ENCODE results near the gene CDH20. TPM values are rescaled to one million over a fixed set of nuclear protein-coding genes. Genes with fewer than 3 reads are reported as not detected.

CDH20 gene
- total RNA-seq, 1 donor from 2014 or later: 0.63 TPM

DNA sequence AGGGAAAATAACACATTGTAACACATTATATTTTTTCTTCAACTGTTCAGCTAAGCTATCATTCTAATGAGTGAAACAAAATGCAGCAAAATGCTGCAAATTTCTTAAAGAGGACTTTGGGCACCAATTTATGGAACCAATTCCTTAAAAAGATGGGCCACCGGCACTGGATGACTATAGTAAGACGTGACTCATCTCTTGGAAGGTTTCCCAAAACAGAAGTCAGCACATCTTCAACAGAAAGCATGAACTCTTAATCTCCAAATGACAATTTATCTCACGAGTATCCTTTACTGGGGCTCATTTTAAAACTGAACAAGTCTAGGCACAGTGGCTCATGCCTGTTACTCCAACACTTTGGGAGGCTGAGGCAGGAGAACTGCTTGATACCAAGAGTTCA lies 213.4 kb downstream of the CDH20 start:
- Mint-ChIP-seq H3K36me3 (ENCODE audit: low read depth) (no peaks in the 10 kb centered on the region), H3K27ac (ENCODE audit: unreplicated experiment) (no peak overlapping the region), H3K27me3 (ENCODE audit: low read depth) (no peaks in the 10 kb centered on the region), H3K4me1 (peaks cover 27% of the 10 kb centered on the region), H3K9me3 (no peaks in the 10 kb centered on the region), H3K4me3 (no peak overlapping the region)
- TF ChIP-seq CTCF (conservative IDR thresholded peaks at IDR 0.05): no peak
- DNase-seq (ENCODE audit: low read depth, low spot score): no peak

DNA sequence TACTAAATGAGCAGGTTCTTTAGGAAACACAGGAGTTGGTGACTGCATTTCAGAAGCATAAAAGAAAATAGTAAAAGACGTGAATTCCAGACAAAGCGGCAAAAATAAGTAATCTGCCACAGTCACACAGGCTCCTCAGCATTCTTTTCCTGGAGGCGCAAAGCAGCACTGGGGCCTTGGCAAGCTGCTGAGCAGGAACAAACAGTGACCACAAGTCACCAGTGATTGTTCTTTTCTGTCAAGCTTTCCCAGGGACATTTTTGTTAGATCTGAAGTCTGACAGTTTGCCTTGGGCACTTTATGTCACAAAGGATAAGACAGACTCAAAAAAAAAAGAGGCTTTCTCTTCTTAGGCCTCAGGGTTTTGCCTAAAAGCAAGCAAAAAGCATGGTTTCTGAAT lies 216.2 kb downstream of the CDH20 start:
- H3K27ac Mint-ChIP-seq (ENCODE audit: unreplicated experiment): peak overlapping the region; percentile 39
- no peaks in the 10 kb centered on the region for H3K9me3 Mint-ChIP-seq
- H3K36me3 Mint-ChIP-seq (ENCODE audit: low read depth): no peaks in the 10 kb centered on the region
- TF ChIP-seq CTCF (conservative IDR thresholded peaks at IDR 0.05): no peak
- H3K4me3 Mint-ChIP-seq: no peak overlapping the region
- H3K4me1 Mint-ChIP-seq: peaks cover 36% of the 10 kb centered on the region
- H3K27me3 Mint-ChIP-seq (ENCODE audit: low read depth): no peaks in the 10 kb centered on the region
- no peak for DNase-seq (ENCODE audit: low read depth, low spot score)

DNA sequence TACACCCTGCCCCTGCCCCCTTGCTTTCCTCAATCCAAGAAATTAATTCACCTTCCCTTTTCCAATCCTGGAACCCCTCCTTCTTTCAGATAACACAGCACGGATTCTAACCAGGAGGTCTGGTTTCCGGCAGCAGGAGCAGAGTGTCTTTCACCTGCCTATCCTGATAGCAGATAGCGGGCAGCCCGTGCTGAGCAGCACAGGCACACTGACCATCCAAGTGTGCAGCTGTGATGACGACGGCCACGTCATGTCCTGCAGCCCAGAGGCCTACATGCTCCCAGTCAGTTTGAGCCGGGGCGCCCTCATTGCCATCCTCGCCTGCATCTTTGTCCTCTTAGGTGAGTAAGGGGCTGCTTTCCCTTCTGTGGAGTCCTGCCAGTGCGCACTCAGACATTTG lies 216.7 kb downstream of the CDH20 start:
- no peak for TF ChIP-seq CTCF (conservative IDR thresholded peaks at IDR 0.05)
- Mint-ChIP-seq H3K9me3 (no peaks in the 10 kb centered on the region), H3K27ac (ENCODE audit: unreplicated experiment) (peak overlapping the region; percentile 39), H3K4me1 (peaks cover 33% of the 10 kb centered on the region), H3K27me3 (ENCODE audit: low read depth) (no peaks in the 10 kb centered on the region), H3K4me3 (no peak overlapping the region), H3K36me3 (ENCODE audit: low read depth) (no peaks in the 10 kb centered on the region)
- DNase-seq (ENCODE audit: low read depth, low spot score): no peak

DNA sequence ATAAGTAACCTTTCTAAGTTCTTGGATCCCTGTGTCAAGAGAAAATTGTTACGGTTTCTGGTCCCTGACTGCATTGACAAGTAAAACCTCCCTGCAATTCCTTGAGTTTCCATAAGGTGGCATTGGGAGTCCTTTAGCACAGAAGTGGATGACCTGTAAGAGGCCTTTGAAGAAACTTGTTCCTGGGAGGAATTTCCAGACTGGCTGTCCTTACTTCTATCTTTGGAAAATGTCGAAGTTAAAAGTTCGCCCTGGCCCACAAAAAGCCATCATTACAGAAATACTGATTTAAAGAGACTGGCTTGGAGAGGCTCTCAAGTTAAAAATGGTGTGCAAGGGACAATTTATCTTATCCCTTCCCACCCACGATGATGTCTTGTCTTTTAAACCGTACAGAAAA lies 218.4 kb downstream of the CDH20 start:
- peak; percentile 55 for DNase-seq (ENCODE audit: low read depth, low spot score)

DNA sequence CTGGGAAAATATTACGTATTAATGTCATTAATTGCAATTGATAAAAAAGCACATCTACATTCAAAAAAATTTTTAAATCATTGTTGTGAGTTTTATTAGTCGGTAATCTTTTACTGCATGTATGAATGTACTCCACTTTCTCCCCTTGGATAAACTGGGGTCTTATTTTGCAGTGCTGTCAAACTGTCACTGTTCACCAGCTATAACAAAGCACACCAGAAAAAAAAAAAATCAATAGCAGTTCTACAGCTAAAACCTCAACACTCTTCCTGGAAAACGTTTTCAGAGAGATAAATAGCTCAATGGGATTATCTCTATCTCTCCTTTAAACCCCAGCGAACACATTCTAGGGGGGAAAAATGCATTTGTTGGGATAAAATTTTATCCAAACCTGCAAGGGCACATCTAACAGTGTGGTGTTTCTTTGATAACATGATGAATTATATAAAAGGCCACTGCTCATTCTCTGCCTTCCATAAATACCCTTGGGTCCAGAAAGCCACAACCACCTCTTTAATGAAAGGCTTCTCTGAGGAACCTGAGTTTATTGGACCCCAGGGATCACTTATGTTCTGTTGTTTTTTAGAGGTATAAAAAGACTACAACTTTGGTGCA lies 219.9 kb downstream of the CDH20 start:
- H3K27me3 Mint-ChIP-seq (ENCODE audit: low read depth): no peaks in the 10 kb centered on the region
- H3K36me3 Mint-ChIP-seq (ENCODE audit: low read depth): no peaks in the 10 kb centered on the region
- peaks cover 26% of the 10 kb centered on the region for H3K4me1 Mint-ChIP-seq
- no peak overlapping the region for H3K27ac Mint-ChIP-seq (ENCODE audit: unreplicated experiment)
- TF ChIP-seq CTCF (conservative IDR thresholded peaks at IDR 0.05): no peak
- DNase-seq (ENCODE audit: low read depth, low spot score): no peak
- no peaks in the 10 kb centered on the region for H3K9me3 Mint-ChIP-seq
- no peak overlapping the region for H3K4me3 Mint-ChIP-seq

More for the DNA sequence above, 218.4 kb downstream of the CDH20 start:
- peaks cover 26% of the 10 kb centered on the region for H3K4me1 Mint-ChIP-seq
- H3K9me3 Mint-ChIP-seq: no peaks in the 10 kb centered on the region
- TF ChIP-seq CTCF (conservative IDR thresholded peaks at IDR 0.05): peak; percentile 80
- no peaks in the 10 kb centered on the region for H3K27me3 Mint-ChIP-seq (ENCODE audit: low read depth)
- no peak overlapping the region for H3K27ac Mint-ChIP-seq (ENCODE audit: unreplicated experiment)
- H3K4me3 Mint-ChIP-seq: no peak overlapping the region
- H3K36me3 Mint-ChIP-seq (ENCODE audit: low read depth): no peaks in the 10 kb centered on the region

Data from neural crest cell (in vitro differentiated cells).